HG03558 (cell line): ENCODE measurements around the gene IP6K2.

ENCODE experiments used
- ATAC-seq: cut with Tn5 transposase; IDR thresholded peaks from one replicate; pipeline ENCODE4 v1.9.1; 2021; ENCODE audit warnings: moderate number of reproducible peaks; ENCODE audit not compliant: unreplicated experiment; ENCODE audit errors: extremely low read depth

The IP6K2 gene

GRCh38 chr3:48692551-48692950 lies 24.5 kb downstream of the IP6K2 start:
- ATAC-seq, result no peak

DNA sequence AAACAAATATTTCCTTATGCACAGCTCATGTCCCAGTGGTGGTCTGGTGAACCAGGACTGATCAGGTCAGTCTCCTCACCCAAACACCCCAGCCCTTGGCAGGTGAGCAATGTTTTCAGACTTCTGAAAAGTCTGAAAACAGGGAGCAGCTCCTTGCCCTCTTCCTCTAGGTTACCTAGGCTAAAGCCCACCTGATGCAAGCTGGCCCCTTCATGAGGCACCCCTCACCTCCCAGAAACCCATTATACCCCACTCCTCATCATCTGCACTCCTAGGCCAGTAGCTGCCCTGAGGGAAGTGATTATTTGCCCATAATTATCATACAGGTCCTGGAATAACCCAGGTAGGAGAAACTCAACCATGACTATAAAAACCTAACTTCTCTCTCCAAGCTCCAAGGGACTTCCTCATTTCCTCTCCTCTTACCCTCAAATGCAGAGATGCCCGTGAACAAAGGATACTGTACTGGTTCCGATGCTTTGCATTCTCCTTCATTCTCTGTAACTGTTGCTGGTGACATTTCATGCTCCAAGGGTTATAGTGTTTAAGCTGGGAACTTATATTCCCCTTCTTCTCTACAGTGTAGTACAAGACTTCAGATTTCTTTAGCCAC lies 26.1 kb downstream of the IP6K2 start:
- no peak for ATAC-seq

- no peak for ATAC-seq
Measured at GRCh38 chr3:48689384-48689783, 27.6 kb downstream of the IP6K2 start.

DNA sequence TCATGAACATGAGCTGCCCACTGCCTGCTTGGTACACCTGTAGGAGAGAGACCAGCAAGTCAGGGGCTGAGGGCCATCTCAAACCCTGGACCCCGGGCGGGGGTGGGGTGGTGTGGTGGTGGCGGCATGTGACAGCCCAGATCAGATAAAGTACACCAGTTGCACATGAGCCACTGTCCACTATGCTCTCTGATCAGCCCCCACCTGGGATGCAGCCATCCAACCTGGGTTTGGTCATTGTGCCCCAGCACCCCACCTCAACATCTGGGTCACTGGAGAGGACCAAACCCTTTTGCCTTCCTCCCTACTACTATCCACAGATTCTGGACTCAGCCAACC lies 28.3 kb downstream of the IP6K2 start:
- ATAC-seq, result no peak

DNA sequence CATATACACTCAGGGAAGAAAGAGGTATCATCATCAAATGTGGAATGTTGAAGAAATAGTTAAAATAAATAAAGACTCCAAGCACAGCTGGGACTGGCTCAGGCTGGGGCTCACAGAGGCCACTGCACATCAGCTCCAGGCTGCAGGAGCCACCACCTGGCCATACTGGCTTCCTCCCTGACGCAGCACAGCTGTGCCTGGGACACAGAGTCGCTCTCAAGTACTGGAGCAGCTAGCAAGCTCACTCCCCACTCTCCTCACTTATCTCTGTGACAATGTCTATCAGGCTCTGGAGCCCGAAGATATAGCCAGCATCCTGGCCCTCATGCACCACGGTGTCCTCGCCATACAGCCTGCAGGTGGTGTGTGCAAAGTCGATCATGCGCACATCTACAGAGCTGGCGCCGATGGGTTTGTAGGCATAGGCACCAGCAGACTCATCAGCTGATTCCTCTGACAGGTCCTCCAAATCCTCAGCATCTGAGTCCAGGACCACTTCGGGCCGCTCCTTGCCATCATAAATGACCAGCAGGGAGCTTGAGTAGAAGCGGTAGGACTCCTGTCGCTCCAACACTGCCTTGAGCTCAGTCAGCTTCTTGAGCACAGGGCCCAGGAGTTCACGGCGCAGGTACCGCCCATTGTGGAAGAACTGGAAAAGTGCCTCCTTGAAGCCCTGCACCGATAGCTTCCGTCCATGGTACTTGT lies 28.8 kb downstream of the IP6K2 start:
- ATAC-seq, result no peak

DNA sequence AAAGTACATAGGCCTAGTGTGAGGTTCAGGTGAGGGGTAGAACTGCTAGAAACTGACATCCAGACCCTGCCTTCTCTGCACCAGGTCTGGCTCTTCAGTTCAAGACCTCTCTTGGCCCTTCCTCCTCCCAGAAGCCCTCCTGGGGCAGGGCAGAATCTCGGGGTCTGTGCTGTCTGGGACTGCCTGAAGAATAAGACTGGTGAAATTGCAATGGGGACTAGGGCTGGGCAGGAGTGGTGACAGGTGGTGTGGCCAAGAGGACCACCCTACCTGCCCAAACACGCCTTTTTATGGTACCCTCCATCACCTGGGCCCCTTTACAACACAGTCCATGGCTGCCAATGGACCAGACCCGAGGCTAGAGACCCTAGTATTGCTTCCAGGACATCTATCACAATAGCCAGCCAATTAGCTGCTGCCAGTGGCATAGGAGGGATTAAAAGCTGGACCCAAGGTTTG lies 29.8 kb downstream of the IP6K2 start:
- no peak for ATAC-seq

DNA sequence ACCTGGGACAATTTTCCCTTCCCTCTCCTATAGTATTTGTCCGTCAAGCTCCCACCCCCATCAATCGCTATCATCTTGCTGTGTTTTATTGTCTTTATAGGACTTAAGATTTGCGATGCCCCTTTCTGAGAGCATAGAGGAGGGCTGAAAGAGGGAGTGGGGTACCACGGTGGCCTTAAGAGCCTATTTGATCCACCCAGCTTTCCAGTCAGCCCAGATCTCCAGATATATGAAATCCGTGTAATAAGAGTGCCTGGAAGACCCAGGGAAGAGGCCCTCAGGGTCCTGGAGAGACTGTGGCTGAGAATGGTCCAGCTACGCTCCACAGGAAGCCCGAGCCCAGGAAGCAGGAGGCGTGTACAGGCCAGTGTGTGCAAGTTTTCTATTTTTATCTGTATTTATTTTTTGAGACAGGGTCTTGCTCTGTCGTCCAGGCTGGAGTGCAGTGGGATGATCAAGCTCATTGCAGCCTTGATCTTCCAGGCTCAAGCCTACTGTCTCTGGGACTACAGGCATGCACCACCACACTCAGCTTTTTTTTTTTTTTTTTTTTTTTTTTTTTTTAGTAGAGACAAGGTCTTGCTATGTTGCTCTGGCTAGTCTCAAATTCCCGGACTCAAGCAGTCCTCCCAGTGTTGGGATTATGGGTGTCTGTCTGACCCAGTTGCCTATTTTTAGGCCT lies 30.3 kb downstream of the IP6K2 start:
- ATAC-seq, result no peak

GRCh38 chr3:48685603-48686511 lies 31.2 kb downstream of the IP6K2 start, which contains the start of gene NCKIPSD:
TSS of gene NCKIPSD (minus strand) at chr3:48685915. CDS start at chr3:48685807, 108 bp downstream.
- peak; percentile 50 for ATAC-seq

DNA sequence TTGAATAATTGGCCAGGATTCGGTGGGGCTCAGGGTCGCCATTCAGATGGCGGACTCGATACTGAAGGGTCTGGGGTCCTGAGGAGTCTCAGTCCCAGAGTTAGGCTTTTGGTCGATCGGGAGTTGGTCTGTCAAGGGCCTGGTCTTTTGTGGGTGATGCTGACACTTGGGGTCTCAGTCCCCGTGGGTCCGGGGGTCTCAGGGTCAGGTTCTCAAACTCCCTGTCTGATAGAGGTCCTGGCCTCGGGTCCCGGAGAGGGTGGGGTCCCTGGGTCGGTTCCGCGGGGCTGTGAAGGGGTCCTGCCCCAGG lies 31.8 kb downstream of the IP6K2 start:
- ATAC-seq, result no peak

DNA sequence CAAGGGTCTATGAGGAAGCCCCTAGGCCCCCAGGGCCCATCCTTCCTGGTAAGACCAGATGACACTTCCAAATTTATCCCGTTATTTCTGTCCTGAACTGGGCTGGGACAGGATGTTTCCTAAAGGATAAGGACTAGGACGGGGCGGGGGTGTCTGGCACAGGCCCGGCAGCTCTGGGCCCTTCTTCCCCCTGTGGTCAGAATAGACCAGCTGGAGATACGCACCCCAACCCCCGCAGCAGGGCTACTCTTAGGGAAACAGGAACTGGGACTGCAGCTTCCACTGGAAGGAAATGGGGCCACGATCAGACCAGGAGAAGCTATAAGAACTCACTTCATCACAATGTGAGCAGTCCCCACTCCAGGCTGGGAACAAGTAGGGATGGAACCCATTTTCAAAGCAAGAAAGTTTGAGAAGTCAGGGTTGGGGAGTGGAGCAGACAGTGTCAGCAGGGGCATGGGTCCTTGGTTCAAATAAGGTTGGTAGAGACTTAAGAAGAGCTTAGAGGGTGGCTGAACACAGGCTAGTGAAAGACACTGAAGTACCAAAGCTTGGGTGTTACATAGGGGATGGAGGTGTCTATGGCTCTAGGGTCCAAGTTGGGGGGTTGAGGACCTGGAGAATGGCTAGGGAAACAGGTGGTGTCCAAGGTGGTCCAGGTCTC lies 32.4 kb downstream of the IP6K2 start:
- no peak for ATAC-seq

DNA sequence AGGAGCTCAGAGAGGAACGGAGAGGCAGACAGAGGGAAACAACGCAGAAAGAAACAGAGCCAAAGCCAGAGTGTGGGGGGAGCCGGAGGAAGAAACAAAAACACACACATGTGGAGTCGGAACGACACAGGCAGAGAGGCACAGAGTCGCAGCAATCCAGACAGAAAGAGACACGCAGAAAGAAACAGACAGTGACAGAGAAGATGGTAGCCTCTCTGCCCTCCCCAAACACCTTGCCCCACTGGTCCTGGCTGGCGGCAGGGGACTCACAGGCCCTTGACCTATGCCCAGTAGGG lies 33.0 kb downstream of the IP6K2 start:
- no peak for ATAC-seq

GRCh38 chr3:48682786-48683185 lies 34.2 kb downstream of the IP6K2 start:
- ATAC-seq, result no peak

GRCh38 chr3:48681974-48682610 lies 34.9 kb downstream of the IP6K2 start:
- no peak for ATAC-seq

DNA sequence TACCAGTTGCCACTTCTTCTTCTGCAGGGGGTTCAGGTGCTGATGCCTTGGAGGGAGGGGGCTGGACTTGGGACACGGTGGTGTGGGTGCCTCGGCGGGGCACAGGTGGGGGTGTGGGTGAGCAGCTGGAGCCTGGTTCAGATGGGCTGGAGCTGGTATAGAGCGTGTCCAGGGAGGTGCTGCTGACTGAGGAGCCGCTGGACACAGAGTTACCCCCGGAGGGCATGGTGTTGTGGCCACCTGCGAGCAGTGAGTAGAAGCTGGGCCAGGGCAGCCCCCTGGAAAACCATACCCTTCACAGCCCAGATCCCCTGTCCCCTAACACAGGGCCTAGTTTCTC lies 35.5 kb downstream of the IP6K2 start:
- no peak for ATAC-seq

DNA sequence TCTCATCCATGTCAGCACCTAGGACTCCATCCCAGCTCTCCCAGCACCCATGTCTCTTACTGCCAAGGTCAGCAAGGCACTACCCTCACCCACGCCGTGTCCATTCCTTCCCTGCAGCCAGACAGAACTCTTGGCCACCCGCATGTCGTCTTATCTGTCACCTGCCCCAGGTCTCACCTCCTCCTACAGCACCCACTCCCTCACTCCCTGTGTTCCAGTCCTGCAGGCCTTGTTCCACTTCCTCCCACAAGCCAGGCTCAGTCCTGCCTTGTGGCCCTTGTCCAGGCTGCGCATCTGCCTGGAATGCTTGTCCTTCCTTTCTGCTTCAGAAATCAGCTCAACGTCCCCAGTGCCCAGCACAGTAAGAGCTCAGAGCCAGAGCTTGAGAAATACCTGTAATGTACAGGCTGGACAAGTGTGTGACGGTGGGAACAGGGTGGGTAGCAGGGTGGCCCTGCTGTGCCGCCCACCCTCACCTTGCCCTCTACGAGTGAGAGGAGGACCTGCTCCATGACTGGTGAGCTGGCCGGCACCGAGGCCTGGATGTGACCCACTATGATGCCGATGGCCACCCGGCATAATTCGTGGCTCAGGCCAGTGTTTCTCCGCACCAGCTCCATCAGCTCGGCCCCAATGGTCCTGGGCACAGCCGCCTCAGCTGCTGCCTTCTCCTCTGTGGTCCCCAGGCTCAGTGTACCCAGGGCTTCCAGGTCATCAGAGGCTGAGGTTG lies 36.0 kb downstream of the IP6K2 start:
- no peak for ATAC-seq

DNA sequence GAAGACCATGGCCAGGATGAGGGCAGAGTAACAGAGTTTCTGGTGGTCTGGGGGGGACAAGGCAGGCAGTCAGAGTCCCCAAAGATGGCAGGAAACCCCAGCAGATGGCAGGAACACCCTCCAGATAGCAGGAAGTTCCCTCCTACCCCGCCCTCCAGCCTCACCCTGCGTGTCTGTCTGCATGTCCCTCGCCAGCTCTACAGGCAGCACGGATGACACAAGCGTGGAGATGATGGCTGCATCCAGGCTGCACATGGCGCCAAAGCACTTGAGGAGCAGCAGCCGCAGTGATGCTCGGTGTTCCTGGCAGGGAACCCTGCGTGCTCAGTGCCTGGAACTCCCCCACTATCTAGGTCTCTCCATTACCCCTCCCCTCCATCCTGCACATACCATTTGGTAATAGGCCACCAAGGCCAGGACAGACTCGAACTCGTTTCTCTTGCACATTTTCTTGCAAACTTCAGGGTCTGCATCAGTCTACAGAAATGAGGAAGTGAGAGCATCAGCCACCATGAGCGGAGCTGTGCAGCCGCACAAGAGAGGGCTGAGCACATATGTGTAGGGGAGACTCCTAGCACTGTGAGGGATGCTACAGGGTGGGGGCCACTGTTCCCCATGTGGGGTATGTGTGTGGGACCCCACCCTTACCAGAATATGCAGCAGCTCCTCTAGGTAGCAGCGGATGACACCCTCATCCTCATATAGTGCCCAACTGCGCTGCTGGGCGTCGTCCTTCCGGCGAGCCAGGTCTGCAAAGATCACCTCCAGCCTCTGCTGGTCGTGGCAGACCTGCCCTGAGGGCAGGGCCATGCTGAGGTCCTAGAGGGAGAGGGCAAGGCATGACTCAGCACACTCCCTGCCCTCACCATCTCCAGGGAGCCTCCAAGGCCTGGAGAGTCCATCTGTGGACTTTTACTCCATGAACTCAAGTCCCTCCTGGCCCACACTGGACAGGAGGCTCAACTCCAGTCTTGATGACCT lies 37.3 kb downstream of the IP6K2 start:
- no peak for ATAC-seq

DNA sequence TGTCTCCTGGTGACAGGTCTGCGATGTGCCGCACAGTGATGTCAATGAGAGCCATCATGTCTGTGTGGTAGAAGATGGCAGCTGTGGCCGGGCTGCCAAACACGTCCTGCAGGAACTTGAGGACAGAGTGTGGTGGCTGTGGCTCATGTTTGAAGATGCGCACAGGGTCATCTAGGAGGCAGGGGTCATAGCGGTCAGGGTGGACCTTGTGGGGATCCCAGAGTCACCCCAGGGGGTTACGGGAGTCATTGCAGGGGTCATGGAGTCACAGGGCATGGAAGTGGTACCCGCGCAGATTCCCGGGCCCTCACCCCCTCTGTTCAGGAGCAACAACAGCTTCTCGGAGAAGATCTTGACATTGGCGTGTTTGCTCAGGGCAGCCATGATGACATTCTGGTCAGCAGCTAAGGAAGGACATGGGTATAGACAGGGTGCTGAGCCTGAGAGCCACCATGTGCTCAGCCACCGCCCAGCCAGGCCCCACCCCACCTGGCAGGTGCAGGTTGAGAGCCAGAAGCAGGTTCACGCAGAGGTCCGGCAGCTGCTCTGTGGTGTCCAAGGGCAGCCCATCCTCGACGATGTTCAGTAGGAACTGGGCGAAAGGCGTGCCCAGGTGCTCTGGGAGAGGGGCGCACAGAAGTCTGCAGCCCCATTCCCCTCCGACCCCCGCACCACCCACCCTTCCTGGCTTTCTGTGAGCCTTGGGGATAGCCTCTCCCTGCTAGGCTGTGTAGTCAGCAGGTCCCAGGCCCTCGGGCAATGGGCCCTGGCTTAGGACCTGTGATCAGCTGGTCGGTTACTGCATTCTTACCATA lies 38.2 kb downstream of the IP6K2 start:
- no peak for ATAC-seq
